ENCODE measurements around the gene CSF1. TPM values are rescaled to one million over a fixed set of nuclear protein-coding genes. Genes with fewer than 3 reads are reported as not detected.

Gene CSF1
- total RNA-seq, 1 donor from 2014 or later: 4.6 TPM

DNA sequence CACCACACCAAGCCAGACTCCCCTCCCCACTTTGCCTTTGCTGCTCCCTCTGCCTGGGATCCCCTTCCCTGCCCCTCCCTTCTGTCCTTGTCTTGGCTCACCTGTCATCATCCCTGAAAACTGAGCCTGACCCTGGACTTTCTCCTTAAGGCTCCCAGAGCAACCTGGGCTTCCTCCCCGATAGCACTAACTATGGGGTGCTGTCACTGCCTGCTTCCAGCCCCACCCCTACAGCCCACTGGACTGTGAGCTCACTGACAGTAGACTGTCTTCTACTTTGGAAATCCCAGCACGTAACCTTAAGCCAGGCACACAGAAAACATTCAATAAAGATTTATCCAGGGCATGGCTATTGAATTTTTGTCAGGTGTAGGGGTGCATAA lies 9.5 kb upstream of the CSF1 start:
- no peak for DNase-seq (ENCODE audit: low read depth in 2 of 2)

GRCh38 chr1:109901524-109902145 lies 9.0 kb upstream of the CSF1 start:
- peak; percentile 34 to 68 for DNase-seq (ENCODE audit: low read depth in 2 of 2)

DNA sequence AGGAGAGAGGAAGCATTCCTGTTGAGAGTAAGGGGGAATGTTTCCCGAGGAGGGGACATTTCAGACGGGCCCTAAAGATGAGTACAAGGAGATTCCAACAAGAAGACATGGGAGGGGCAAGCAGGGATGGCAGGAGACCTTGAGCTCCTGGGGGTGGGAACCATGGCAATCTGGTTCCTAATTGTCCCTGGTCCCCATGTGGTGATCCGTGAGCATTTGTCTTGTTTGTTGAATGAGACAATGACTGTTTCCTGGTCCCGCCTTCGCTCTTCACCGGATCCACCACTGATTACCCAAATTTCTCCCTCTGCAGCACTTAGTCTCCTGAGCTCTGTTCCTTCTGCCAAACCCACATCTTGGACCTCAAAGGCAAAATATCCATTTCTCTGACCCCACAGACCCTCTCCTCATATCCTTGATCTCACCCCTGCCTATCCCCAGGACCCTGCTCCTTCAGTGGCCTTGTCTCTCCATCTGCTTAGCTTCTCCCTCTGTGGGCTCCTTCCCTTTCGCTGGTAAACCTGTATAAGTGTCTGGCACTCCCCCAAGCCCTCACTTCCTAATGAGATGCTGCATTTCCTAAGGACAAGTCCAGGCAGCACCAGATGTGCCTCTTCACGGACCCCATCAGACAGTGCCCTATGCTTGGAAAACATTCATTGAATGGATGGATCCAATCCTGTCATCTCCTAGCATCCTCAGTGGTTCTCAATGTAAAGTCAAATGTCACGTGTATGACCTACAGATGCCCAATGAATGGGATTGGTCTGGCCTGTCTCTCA lies 8.3 kb upstream of the CSF1 start:
- DNase-seq (ENCODE audit: low read depth in 2 of 2): no peak

DNA sequence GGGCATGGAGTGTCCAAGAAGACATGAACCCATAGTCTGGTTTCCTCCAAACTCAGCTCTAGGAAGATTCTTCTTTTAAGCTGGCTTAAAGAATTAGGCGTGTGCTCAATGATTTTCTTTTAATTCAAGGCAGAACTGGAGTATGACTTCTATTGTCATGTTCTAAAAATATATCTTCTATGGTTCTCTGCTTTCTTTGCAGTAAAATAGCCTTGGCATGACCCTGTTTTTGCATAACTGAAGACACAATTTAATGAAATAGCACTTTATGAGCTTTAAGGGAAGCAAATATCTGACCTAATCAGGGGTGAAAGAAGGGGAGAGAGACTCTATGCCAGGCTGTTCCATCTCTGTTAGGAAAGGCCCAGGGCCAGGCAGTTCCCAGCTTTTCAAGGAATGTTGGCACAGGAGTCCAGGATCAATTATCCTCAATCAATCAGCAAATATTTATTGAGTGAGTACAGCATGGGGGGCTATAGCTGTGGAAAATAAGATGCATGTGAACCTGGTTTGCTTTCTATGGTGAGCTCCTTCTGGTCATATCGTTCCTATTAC lies 7.2 kb upstream of the CSF1 start:
- DNase-seq (ENCODE audit: low read depth in 2 of 2): no peak

- no peak for DNase-seq (ENCODE audit: low read depth in 2 of 2)
Measured at GRCh38 chr1:109904105-109904817, 6.4 kb upstream of the CSF1 start.

DNA sequence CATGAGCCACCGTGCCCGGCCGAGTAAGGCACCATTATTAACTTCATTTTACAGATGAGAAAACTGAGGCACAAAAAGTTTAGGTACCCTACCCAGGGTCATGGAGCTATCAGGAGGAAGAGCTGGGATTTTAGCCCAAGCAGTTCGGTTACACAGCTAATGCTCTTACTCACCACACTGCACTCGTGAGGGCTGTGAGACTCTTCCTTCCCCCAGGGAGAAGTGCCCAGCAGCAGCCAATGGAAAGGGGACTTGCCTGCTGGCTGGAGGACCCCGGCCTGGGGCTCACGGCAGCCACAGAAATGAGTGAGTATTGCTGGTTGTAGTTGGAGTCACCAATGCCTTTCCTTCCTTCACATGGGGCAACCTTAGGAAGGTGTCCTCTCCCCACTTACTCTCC lies 5.2 kb upstream of the CSF1 start:
- no peak for DNase-seq (ENCODE audit: low read depth in 2 of 2)

- peak; percentile 43 for DNase-seq (ENCODE audit: low read depth in 2 of 2)
Measured at GRCh38 chr1:109906160-109906838, 4.3 kb upstream of the CSF1 start.

GRCh38 chr1:109906839-109907180 lies 3.8 kb upstream of the CSF1 start:
- no peak for DNase-seq (ENCODE audit: low read depth in 2 of 2)

- no peak for DNase-seq (ENCODE audit: low read depth in 2 of 2)
Measured at GRCh38 chr1:109907190-109907774, 3.4 kb upstream of the CSF1 start.

DNA sequence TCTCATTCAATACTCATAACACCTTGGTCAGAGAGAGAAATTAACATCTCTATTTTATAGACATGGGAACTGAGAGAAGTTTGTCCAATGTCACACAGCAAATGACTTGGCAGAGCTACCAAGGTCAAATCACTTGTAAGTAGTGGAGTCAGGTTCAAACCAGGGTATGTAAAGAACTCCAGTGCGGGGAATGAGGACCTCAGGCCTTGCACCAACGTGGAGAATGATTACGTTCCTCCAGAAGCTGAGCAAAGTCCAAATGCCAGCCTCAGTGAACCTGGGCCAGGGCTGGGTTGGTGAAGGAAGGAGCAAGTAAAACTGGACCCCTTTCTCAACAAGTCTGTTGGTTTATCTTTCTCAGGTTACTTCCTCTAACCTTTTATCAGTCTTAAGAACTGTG lies 1.8 kb upstream of the CSF1 start:
- DNase-seq (ENCODE audit: low read depth in 2 of 2): no peak

DNA sequence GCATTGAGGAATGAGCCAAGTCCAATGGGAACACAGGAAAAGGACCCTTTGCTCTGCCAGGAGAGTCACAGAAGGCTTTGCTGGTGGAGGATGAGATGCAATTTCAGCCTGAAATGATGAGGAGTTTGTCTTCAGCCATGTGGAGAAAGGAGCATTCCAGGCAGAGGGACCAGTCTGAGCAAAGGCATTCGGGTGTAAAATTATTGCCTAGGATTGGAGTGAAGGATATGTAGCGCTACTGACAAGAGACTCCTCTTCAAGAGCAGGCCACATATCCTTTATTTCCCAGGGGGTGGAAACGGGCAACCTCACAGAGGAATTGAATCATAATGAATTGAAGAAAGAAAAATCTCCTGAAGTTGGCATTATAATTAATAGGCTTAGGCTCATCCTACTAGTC lies 1.1 kb upstream of the CSF1 start:
- DNase-seq (ENCODE audit: low read depth in 2 of 2): no peak

DNA sequence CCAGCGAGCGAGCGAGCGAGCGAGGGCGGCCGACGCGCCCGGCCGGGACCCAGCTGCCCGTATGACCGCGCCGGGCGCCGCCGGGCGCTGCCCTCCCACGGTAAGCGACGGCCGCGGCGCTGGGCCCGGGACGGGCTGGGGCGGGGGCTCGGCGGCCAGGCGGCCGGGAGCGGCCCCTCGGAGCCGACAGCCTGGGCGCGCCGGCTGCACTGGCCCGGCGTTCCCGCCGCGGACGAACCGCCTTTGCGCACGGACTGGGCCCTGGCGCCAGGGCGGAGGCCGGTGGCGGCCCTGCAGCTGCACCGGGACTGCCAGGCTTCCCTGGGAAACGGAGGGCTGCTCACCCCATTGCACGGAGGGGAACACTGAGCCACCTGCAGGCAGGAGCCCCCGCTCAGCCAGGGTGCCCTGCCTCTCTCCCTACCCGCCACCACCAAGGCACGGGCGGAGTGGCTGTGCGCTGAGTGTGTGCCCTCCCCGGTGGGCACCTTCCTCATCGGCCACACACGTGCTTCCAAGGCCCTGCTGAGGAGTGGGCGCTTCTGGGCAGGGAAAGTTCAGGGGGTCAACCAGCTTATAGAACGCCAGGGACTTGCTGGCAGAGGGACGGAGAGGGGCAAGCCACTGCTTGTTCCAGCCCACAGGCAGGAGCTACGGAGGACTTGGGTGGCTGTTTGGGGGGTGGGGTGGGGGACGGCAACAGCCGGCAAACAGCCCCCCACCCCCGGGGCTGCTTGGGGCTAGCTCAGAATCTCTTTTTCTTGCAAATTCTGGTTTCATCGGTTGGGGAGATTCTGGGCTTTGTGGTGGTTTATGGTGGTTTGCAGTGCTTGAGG lies 532 bp downstream of the CSF1 start:
- no peak for DNase-seq (ENCODE audit: low read depth in 2 of 2)

- no peak for DNase-seq (ENCODE audit: low read depth in 2 of 2)
Measured at GRCh38 chr1:109912214-109912861, 1.7 kb downstream of the CSF1 start.

- no peak for DNase-seq (ENCODE audit: low read depth in 2 of 2)
Measured at GRCh38 chr1:109912873-109913272, 2.2 kb downstream of the CSF1 start.

DNA sequence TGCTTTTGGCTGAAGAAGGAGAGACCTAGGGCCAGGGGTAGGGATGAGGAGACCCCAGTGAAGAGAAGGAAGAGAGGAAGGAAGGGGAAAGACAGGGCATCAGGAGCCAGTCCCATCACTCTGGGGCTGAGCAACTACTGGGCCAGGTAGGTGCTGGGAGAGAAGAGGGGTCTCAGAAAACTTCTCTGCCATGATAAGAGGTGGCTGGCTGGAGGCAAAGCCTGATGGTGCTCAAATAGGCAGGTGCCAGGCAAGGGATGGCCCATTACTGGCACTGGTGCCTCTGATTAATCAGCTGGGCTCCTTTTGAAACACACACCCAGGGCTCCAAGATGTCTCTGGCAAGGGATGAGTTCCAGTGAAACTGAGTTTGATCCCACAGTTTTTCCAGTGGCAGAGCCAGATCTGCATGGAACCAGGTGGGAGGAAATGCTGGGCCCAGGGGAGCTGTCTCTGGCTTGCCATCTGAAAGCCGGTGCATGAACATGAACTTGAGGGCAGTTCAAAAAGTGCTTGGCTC lies 2.8 kb downstream of the CSF1 start:
- DNase-seq (ENCODE audit: low read depth in 2 of 2): no peak

DNA sequence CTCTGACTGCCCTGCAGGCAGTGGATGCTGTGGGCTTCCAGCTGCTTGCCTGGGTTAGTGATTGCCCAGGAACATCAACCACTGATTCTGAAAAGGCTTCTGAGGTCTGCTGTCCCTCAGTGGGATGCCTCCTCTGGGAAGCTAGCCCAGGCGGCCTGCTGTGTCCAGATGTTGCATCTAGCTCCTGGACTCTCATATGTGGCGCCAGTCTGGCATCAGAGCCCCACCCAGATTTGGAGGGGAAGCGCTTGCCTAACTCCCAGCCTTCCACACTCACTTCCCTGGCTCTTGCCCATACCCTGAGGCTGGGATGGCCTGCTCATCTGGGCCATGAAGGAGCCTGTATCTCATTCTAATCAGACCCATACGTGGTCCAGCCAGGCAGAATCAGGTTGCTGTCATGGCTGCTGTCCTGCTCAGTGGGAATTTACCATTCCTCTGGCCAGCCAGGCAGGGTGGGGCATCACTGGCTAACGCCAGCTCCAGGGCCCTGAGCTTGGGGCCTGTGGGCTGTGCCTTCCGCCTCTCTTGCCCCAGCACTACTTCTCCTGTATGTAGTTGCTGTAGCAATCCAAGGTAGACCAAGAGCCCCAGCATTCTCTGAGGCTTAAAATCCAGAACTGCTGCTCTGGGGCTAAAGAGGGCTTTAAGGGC lies 4.1 kb downstream of the CSF1 start:
- DNase-seq (ENCODE audit: low read depth in 2 of 2): no peak

DNA sequence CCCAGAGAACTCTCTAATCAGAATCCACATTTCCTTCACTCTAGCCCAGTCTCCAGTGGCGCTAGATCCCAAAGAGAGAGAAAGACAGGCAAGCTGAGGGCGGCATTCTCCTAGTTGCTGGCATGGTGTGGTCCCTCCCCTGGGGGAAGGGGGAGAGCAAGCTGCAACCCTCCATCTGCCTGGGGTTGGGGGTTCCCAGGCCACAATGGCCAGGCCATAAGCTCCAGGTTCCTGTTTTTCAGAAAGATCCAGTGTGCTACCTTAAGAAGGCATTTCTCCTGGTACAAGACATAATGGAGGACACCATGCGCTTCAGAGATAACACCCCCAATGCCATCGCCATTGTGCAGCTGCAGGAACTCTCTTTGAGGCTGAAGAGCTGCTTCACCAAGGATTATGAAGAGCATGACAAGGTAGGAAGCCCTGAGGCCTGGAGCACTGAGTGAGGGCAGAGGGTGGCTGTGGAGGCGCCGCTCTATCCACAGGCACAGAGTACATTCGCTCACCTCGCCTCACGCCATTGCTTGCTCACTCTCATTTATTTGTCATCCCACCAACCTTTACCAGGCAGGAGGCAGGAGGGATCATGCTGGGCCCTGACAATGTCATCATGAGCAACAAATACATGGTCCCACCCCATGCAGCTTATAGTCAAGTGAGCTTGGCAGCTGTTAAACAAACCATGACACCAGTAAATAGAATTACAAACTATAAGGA lies 6.6 kb downstream of the CSF1 start:
- DNase-seq (ENCODE audit: low read depth in 2 of 2): no peak

DNA sequence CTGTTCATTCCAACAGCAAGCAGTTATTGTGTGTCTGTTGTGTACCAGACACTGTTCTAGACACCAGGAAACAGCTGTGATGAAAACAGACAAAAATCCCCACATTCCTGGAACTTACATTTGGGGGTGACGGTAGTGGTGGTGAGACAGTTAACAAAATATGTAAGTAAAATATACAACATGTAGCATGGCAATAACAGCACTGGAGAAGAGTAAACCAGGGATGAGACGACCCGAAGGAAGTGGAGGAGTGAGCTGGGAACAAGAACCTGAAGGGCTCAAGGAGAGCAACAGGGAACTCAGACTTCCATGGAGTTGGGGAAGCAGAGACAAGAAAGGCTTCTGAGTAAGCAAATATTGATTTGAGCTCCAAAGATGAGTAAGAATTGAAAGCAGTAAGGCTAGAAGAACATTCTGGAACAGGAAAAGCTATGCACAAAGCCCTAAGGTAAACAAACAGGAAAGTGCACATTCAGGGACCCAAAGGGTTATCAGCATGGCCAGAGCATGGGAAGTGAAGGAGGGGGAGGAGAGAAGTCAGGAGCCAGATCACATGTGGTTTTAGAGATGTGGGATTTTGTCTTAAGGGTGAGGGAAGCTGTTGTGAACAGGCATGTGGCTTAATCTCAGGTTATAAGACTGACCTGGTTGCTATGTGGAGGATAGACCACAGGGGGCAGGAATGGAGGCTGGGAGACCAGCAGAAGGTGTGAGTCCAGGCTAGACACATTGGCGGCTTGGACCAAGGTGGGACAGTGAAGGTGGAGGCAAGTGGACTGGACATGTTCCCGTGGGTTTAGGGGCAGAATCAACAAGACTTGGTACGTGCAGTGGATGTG lies 7.3 kb downstream of the CSF1 start:
- peak in 1 of 2 donors; percentile 32 for DNase-seq (ENCODE audit: low read depth in 2 of 2)

All from dermis microvascular lymphatic vessel endothelial cell (primary cell).